ENCODE results near the gene YES1. TPM values are rescaled to one million over a fixed set of nuclear protein-coding genes. Genes with fewer than 3 reads are reported as not detected.

YES1 gene
- total and polyA plus RNA-seq, 8 donors: 36.9 to 69.9 (median 61.3) TPM

- Histone ChIP-seq H3K27ac (no peak overlapping the region), H3K27me3 (no peaks in the 10 kb centered on the region), H3K9me3 (no peaks in the 10 kb centered on the region), H3K36me3 (peaks cover 0 to 50% of the 10 kb centered on the region in 2 donors), H3K4me3 (no peak overlapping the region), H3K4me1 (peaks cover 0 to 6% of the 10 kb centered on the region in 2 donors)
- DNase-seq: no peak
- ATAC-seq: peak; percentile 63
- TF ChIP-seq CTCF (IDR thresholded peaks at IDR 0.05): no peak
- intact Hi-C loops (cut with DNase I): no loop called here
Observed at GRCh38 chr18:697800-698199, 114.2 kb downstream of the YES1 start.

GRCh38 chr18:697012-697411, 115.0 kb downstream of the YES1 start:
- intact Hi-C loops (cut with DNase I): no loop called here
- TF ChIP-seq CTCF (IDR thresholded peaks at IDR 0.05): no peak
- Histone ChIP-seq H3K27ac (no peak overlapping the region), H3K4me3 (no peak overlapping the region), H3K36me3 (peaks cover 0 to 58% of the 10 kb centered on the region in 2 donors), H3K4me1 (no peaks in the 10 kb centered on the region), H3K27me3 (no peaks in the 10 kb centered on the region), H3K9me3 (no peaks in the 10 kb centered on the region)
- DNase-seq (no peak), ATAC-seq (no peak)

- Histone ChIP-seq H3K27ac (no peak overlapping the region), H3K36me3 (peaks cover 0 to 70% of the 10 kb centered on the region in 2 donors), H3K9me3 (no peaks in the 10 kb centered on the region)
Observed at GRCh38 chr18:693466-694187, 118.4 kb downstream of the YES1 start.

GRCh38 chr18:692824-693223, 119.2 kb downstream of the YES1 start:
- ATAC-seq (no peak), DNase-seq (no peak)
- no peaks in the 10 kb centered on the region for H3K9me3 ChIP-seq
- no peak for TF ChIP-seq CTCF (IDR thresholded peaks at IDR 0.05)
- no peak overlapping the region for H3K27ac ChIP-seq
- H3K36me3 ChIP-seq: peaks cover 0 to 70% of the 10 kb centered on the region in 2 donors
- H3K27me3 ChIP-seq: no peaks in the 10 kb centered on the region
- no peak overlapping the region for H3K4me3 ChIP-seq
- no peaks in the 10 kb centered on the region for H3K4me1 ChIP-seq
- intact Hi-C loops (cut with DNase I): no loop called here

More at GRCh38 chr18:693466-694187, 118.4 kb downstream of the YES1 start:
- intact Hi-C loops (cut with DNase I): no loop called here
- H3K4me3 ChIP-seq: no peak overlapping the region
- DNase-seq (no peak), ATAC-seq (no peak)
- TF ChIP-seq CTCF (IDR thresholded peaks at IDR 0.05): no peak
- H3K27me3 ChIP-seq: no peaks in the 10 kb centered on the region
- no peaks in the 10 kb centered on the region for H3K4me1 ChIP-seq

- no peak overlapping the region for H3K27ac ChIP-seq
- no peaks in the 10 kb centered on the region for H3K4me1 ChIP-seq
- H3K36me3 ChIP-seq: peaks cover 0 to 66% of the 10 kb centered on the region in 2 donors
- intact Hi-C loops (cut with DNase I): no loop called here
- DNase-seq (no peak), ATAC-seq (no peak)
- no peak overlapping the region for H3K4me3 ChIP-seq
- no peaks in the 10 kb centered on the region for H3K9me3 ChIP-seq
- no peaks in the 10 kb centered on the region for H3K27me3 ChIP-seq
- TF ChIP-seq CTCF (IDR thresholded peaks at IDR 0.05): no peak
Observed at GRCh38 chr18:688323-688722, 123.7 kb downstream of the YES1 start.

Measured in left lung (tissue), 10 donors.